Adrenal gland (tissue), 5 donors: ENCODE results near the gene TTC33.

Experiments
- CTCF ChIP-seq, 6 experiments: fragments of 450-650 bp in 4 of 6; fragments of 200-600 bp in 2 of 6; sonication (generic) in 1 of 6; IDR thresholded peaks; 1 replicate in 5 of 6; 2 replicates in 1 of 6; pipeline versions ENCODE4 v1.5.1 to v1.8.0; 2016 to 2021; ENCODE audit warnings: antibody characterized with exemption in 6 of 6, mild to moderate bottlenecking in 2 of 6, moderate library complexity in 1 of 6
- POLR2A ChIP-seq, 2 donors: fragments of 450-650 bp; IDR thresholded peaks; one replicate each; pipeline ENCODE4 v1.6.1; 2017; ENCODE audit warnings: antibody characterized with exemption in 2 of 2, mild to moderate bottlenecking in 2 of 2, moderate library complexity in 1 of 2
- donor health status: DM: no; HTN: no; CAD: no.

- TF ChIP-seq CTCF (IDR thresholded peaks at IDR 0.05) (no peak), POLR2A (IDR thresholded peaks at IDR 0.05) (no peak)
Measured at GRCh38 chr5:40681363-40682153, 74.2 kb downstream of the TTC33 start.
